Measurements from ENCODE around the gene ZFP36L2. TPM values are rescaled to one million over a fixed set of nuclear protein-coding genes. Genes with fewer than 3 reads are reported as not detected.
A peak's percentile ranks its signal among the peaks of the same experiment; 100 is the strongest.

Gene ZFP36L2
- total and polyA plus RNA-seq, 11 donors, result 28.8 to 94.4 (median 38.5) TPM

- TF ChIP-seq POLR2A (IDR thresholded peaks at IDR 0.05) (no peak), CTCF (IDR thresholded peaks at IDR 0.05) (no peak)
- 40 to 56% (median 47%) methylated on average over 5 of the region's 5 CpGs for WGBS, 4 donors
- Histone ChIP-seq H3K9me3 (no peaks in the 10 kb centered on the region), H3K4me1 (peaks cover 0 to 25% (median 16%) of the 10 kb centered on the region in 12 donors), H3K4me3 (no peak overlapping the region), H3K27me3 (no peaks in the 10 kb centered on the region), H3K36me3 (no peaks in the 10 kb centered on the region), H3K27ac (peak overlapping the region in 11 of 12 donors; percentile 38 to 90 (median 73))
- ATAC-seq (peak in 3 of 4 donors; percentile 69 to 85 (median 82)), DNase-seq (no peak)
- intact Hi-C loops (cut with DNase I), result no loop called here
Observed at GRCh38 chr2:43251171-43251731, 24.8 kb upstream of the ZFP36L2 start.

- intact Hi-C loops (cut with DNase I), result no loop called here
- no peaks in the 10 kb centered on the region for H3K9me3 ChIP-seq
- TF ChIP-seq POLR2A (IDR thresholded peaks at IDR 0.05) (no peak), CTCF (IDR thresholded peaks at IDR 0.05) (no peak)
- no peaks in the 10 kb centered on the region for H3K36me3 ChIP-seq
- 93 to 99% (median 98%) methylated on average over 2 of the region's 2 CpGs for WGBS, 4 donors
- peaks cover 0 to 18% (median 12%) of the 10 kb centered on the region in 12 donors for H3K4me1 ChIP-seq
- ATAC-seq, result no peak
- no peak overlapping the region for H3K4me3 ChIP-seq
- H3K27me3 ChIP-seq, result no peaks in the 10 kb centered on the region
- DNase-seq, result no peak
- H3K27ac ChIP-seq, result peak overlapping the region in 1 of 12 donors; percentile 86
Observed at GRCh38 chr2:43250015-43250414, 23.6 kb upstream of the ZFP36L2 start.

- no peak for TF ChIP-seq POLR2A (IDR thresholded peaks at IDR 0.05)
- TF ChIP-seq CTCF (IDR thresholded peaks at IDR 0.05), result no peak
- intact Hi-C loops (cut with DNase I), result no loop called here
- no peak overlapping the region for H3K27ac ChIP-seq
- DNase-seq, result no peak
- WGBS, 4 donors, result 87 to 91% (median 91%) methylated on average over 7 of the region's 7 CpGs
- ATAC-seq, result no peak
- no peak overlapping the region for H3K4me3 ChIP-seq
- H3K27me3 ChIP-seq, result no peaks in the 10 kb centered on the region
- no peaks in the 10 kb centered on the region for H3K9me3 ChIP-seq
- peaks cover 0 to 22% (median 11%) of the 10 kb centered on the region in 12 donors for H3K4me1 ChIP-seq
- peaks cover 0 to 5% (median 0%) of the 10 kb centered on the region in 9 donors for H3K36me3 ChIP-seq
Observed at GRCh38 chr2:43248621-43249020, 22.2 kb upstream of the ZFP36L2 start.

GRCh38 chr2:43246641-43247040 lies 20.2 kb upstream of the ZFP36L2 start:
- Histone ChIP-seq H3K4me3 (no peak overlapping the region), H3K27me3 (no peaks in the 10 kb centered on the region), H3K27ac (no peak overlapping the region), H3K9me3 (no peaks in the 10 kb centered on the region), H3K36me3 (peaks cover 0 to 5% (median 0%) of the 10 kb centered on the region in 9 donors), H3K4me1 (peaks cover 0 to 19% (median 10%) of the 10 kb centered on the region in 12 donors)
- intact Hi-C loops (cut with DNase I), result no loop called here
- WGBS, 4 donors, result 84 to 88% (median 86%) methylated on average over 3 of the region's 3 CpGs
- DNase-seq (no peak), ATAC-seq (no peak)
- TF ChIP-seq CTCF (IDR thresholded peaks at IDR 0.05), result no peak
- no peak for TF ChIP-seq POLR2A (IDR thresholded peaks at IDR 0.05)

Data from heart left ventricle (tissue), 16 donors.